Neural progenitor cell (in vitro differentiated cells): ENCODE results near the gene CFAP57.

ENCODE experiments used
- EZH2 ChIP-seq: fragments of 200-600 bp; sonication (generic); IDR thresholded peaks from 2 replicates; pipeline ENCODE4 v1.6.1; 2017; ENCODE audit warnings: antibody characterized with exemption, mild to moderate bottlenecking, moderate library complexity
- EZH2phosphoT487 ChIP-seq: fragments of 200-600 bp; sonication (generic); IDR thresholded peaks from 2 replicates; pipeline ENCODE4 v1.6.1; 2017; ENCODE audit warnings: antibody characterized with exemption
- TF ChIP-seq, protein P1 (sequence below): fragments of 200-600 bp; sonication (generic); IDR thresholded peaks from 2 replicates; pipeline ENCODE4 v1.5.1; 2017; ENCODE audit warnings: antibody characterized with exemption, mild to moderate bottlenecking

- TF ChIP-seq, protein P1, sequence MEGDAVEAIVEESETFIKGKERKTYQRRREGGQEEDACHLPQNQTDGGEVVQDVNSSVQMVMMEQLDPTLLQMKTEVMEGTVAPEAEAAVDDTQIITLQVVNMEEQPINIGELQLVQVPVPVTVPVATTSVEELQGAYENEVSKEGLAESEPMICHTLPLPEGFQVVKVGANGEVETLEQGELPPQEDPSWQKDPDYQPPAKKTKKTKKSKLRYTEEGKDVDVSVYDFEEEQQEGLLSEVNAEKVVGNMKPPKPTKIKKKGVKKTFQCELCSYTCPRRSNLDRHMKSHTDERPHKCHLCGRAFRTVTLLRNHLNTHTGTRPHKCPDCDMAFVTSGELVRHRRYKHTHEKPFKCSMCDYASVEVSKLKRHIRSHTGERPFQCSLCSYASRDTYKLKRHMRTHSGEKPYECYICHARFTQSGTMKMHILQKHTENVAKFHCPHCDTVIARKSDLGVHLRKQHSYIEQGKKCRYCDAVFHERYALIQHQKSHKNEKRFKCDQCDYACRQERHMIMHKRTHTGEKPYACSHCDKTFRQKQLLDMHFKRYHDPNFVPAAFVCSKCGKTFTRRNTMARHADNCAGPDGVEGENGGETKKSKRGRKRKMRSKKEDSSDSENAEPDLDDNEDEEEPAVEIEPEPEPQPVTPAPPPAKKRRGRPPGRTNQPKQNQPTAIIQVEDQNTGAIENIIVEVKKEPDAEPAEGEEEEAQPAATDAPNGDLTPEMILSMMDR = no peak
- no peak for TF ChIP-seq EZH2phosphoT487
- no peak for TF ChIP-seq EZH2
These were observed 736 bp upstream of the CFAP57 start for GRCh38 chr1:43171312-43171875.
